Heart left ventricle (tissue), 16 donors: ENCODE measurements around the gene RMND5B. TPM values are rescaled to one million over a fixed set of nuclear protein-coding genes. Genes with fewer than 3 reads are reported as not detected.

Experiments used
- ATAC-seq, 4 donors: fragments of 200-7000 bp; cut with Tn5 transposase; one replicate each; pipeline ENCODE4 v1.9.1; 2020 to 2022; ENCODE audit warnings: moderate library complexity in 4 of 4, mild to moderate bottlenecking in 3 of 4, moderate number of reproducible peaks in 1 of 4
- DNase-seq, 5 donors: peaks; one replicate each; pipeline ENCODE4 v3.0.0-alpha.2; 2020
- H3K27ac ChIP-seq, 12 donors: fragments of 200-600 bp; sonication (generic) in 4 of 12; one replicate each; pipeline versions ENCODE4 v1.5.0 to v1.8.0; 2016 to 2022; ENCODE audit warnings: mild to moderate bottlenecking in 2 of 12
- H3K27me3 ChIP-seq, 9 donors: fragments of 200-600 bp; sonication (generic) in 2 of 9; one replicate each; pipeline versions ENCODE4 v1.5.1 to v1.8.0; 2016 to 2022; ENCODE audit warnings: mild to moderate bottlenecking in 3 of 9
- H3K36me3 ChIP-seq, 9 donors: fragments of 200-600 bp; sonication (generic) in 2 of 9; one replicate each; pipeline versions ENCODE4 v1.5.0 to v1.8.0; 2018 to 2022; ENCODE audit warnings: mild to moderate bottlenecking in 2 of 9
- H3K4me1 ChIP-seq, 12 donors: fragments of 200-600 bp; sonication (generic) in 4 of 12; one replicate each; pipeline versions ENCODE4 v1.5.0 to v1.8.0; 2016 to 2022; ENCODE audit warnings: mild to moderate bottlenecking in 3 of 12
- H3K4me3 ChIP-seq, 12 donors: fragments of 200-600 bp; sonication (generic) in 4 of 12; one replicate each; pipeline versions ENCODE4 v1.5.0 to v1.8.0; 2017 to 2022; ENCODE audit warnings: mild to moderate bottlenecking in 9 of 12, moderate library complexity in 4 of 12
- H3K9me3 ChIP-seq, 12 donors: fragments of 200-600 bp; sonication (generic) in 4 of 12; one replicate each; pipeline versions ENCODE4 v1.5.0 to v1.8.0; 2016 to 2022; ENCODE audit warnings: mild to moderate bottlenecking in 1 of 12
- POLR2A ChIP-seq, 2 donors: fragments of 450-650 bp; IDR thresholded peaks; one replicate each; pipeline ENCODE4 v1.6.1; 2017; ENCODE audit warnings: antibody characterized with exemption in 2 of 2, mild to moderate bottlenecking in 2 of 2, moderate library complexity in 2 of 2
- WGBS, 4 donors: extraction: QIAGEN DNeasy Blood & Tissue Kit in 2 of 4; methylation state at CpG; one replicate each; pipeline versions ENCODE4 v1.1.5 to v1.1.7; 2013 to 2018; 5-methylcytosine and 5-hydroxymethylcytosine counted together
- intact Hi-C, 10 donors: fragments of 100-400 bp; cut with DNase I; formaldehyde crosslinking; loops; one replicate each; pipeline versions ENCODE4 v1.11.1 to v1.14.2; 2022
- polyA plus RNA-seq, 2 donors: library from polyadenylated mRNA; stranded (reverse); fragments of 200-250 nt; gene quantifications; one replicate each; pipeline ENCODE4 v1.2.3, GENCODE V29; 2013
- total RNA-seq, 9 donors: library from RNA; depleted of rRNA in 2 of 9; stranded (reverse); fragments of >200 nt in 2 of 9; fragmentation: NEBNext Ultra II Directional in 3 of 9; extraction: Animal tissue kit (Norgen Biotek cat#: 25700) in 3 of 9; gene quantifications; one replicate each; pipeline versions ENCODE4 v1.1.0 to v1.2.4, GENCODE V29; 2016 to 2023
- TF ChIP-seq, protein P1 (sequence below), 12 donors: fragments of 200-600 bp; sonication (generic) in 4 of 12; IDR thresholded peaks; one replicate each; pipeline versions ENCODE4 v1.5.0 to v1.8.0; 2018 to 2022; ENCODE audit warnings: antibody characterized with exemption in 12 of 12, mild to moderate bottlenecking in 5 of 12
- donor health status: ischemic (EF 13 %, LVEDD 7.1; RV severe dilation, severe dysfunction).
- donor health status: healthy with polysubstance abuse.
- donor health status: DM: no; HTN: yes; CAD: no.
- donor health status: DM: no; HTN: no; CAD: no.
- donor health status: ischemic (EF 25% LVEDD 6.9; RV normal size, moderate dysfunction).
- donor health status: ischemic (EF 25% LVEDD 5.7; RV mildly dilated, moderate dysfunction).
- donor health status: healthy.
- donor health status: DM: yes; HTN: yes; CAD: no.
- donor health status: ischemic (EF 35%, LVEDD 5.7; RV mildly dilated, moderate dysfunction).
- donor health status: nonischemic (EF 11% LVEDD 7.7; RV severe dilation, severe dysfunction).
- donor health status: DM: yes; HTN: yes; CAD: no.
- donor health status: PGD.
- donor health status: ischemic (EF 29% LVEDD 5.4; RV normal size, mild dysfunction).
- donor health status: nonischemic (EF 23%, LVEDD 6.1; RV moderate dilation, normal function).

Gene RMND5B
- total and polyA plus RNA-seq, 11 donors, result 26.4 to 42.2 (median 32.7) TPM

DNA sequence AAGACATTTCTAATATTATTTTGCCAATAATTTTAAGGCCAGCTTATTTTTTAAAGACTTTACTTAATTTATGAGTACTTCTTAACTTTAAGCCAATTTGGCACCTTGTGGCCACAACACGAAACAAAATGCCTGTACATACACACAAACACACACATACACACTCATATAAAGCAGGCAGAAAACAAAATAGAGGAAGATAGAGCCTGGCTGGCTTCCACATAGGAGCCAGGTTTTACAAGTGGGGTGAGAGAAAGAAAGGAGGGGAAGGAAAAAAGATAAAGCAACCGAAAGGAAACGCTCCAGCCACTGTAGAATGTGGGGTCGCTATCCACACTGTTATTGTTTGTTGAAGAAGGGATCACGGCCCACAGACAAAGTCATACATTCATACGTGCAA is 46.0 kb downstream of the RMND5B start:
- Histone ChIP-seq H3K4me1 (no peaks in the 10 kb centered on the region), H3K9me3 (peaks cover 0 to 6% (median 0%) of the 10 kb centered on the region in 12 donors), H3K36me3 (no peaks in the 10 kb centered on the region), H3K27me3 (peaks cover 0 to 7% (median 3%) of the 10 kb centered on the region in 9 donors), H3K4me3 (no peak overlapping the region), H3K27ac (no peak overlapping the region)
- ATAC-seq, result no peak
- 59 to 72% (median 70%) methylated on average over 6 of the region's 6 CpGs for WGBS, 4 donors
- TF ChIP-seq POLR2A (IDR thresholded peaks at IDR 0.05), result no peak
- TF ChIP-seq, protein P1, sequence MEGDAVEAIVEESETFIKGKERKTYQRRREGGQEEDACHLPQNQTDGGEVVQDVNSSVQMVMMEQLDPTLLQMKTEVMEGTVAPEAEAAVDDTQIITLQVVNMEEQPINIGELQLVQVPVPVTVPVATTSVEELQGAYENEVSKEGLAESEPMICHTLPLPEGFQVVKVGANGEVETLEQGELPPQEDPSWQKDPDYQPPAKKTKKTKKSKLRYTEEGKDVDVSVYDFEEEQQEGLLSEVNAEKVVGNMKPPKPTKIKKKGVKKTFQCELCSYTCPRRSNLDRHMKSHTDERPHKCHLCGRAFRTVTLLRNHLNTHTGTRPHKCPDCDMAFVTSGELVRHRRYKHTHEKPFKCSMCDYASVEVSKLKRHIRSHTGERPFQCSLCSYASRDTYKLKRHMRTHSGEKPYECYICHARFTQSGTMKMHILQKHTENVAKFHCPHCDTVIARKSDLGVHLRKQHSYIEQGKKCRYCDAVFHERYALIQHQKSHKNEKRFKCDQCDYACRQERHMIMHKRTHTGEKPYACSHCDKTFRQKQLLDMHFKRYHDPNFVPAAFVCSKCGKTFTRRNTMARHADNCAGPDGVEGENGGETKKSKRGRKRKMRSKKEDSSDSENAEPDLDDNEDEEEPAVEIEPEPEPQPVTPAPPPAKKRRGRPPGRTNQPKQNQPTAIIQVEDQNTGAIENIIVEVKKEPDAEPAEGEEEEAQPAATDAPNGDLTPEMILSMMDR (IDR thresholded peaks at IDR 0.05), result no peak
- intact Hi-C loops, result no loop called here
- no peak for DNase-seq

DNA sequence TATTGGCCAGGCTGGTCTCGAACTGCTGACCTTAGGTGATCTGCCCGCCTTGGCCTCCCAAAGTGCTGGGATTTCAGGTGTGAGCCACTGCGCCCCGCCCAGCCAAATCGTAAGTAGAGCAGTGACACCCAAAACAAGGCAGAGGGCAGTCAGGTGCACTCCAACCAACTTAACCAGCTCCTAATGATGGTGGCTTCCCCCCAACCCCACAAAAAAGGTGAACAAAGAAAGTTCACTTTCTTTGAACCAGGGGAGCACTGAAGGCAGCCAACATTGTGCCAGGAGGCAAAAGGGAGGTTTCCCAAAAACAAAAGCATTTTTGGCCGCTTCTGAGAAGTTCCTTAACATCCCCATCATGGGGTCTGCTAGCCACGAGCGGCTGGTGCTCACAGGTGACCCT is 46.8 kb downstream of the RMND5B start:
- ATAC-seq (no peak), DNase-seq (no peak)
- 74 to 87% (median 85%) methylated on average over 8 of the region's 8 CpGs for WGBS, 4 donors
- H3K9me3 ChIP-seq, result peaks cover 0 to 6% (median 0%) of the 10 kb centered on the region in 12 donors
- H3K4me1 ChIP-seq, result no peaks in the 10 kb centered on the region
- TF ChIP-seq POLR2A (IDR thresholded peaks at IDR 0.05), result no peak
- TF ChIP-seq, protein P1 (IDR thresholded peaks at IDR 0.05), result no peak
- no peak overlapping the region for H3K27ac ChIP-seq
- peaks cover 0 to 7% (median 3%) of the 10 kb centered on the region in 9 donors for H3K27me3 ChIP-seq
- no peaks in the 10 kb centered on the region for H3K36me3 ChIP-seq
- intact Hi-C loops, result no loop called here
- H3K4me3 ChIP-seq, result no peak overlapping the region

DNA sequence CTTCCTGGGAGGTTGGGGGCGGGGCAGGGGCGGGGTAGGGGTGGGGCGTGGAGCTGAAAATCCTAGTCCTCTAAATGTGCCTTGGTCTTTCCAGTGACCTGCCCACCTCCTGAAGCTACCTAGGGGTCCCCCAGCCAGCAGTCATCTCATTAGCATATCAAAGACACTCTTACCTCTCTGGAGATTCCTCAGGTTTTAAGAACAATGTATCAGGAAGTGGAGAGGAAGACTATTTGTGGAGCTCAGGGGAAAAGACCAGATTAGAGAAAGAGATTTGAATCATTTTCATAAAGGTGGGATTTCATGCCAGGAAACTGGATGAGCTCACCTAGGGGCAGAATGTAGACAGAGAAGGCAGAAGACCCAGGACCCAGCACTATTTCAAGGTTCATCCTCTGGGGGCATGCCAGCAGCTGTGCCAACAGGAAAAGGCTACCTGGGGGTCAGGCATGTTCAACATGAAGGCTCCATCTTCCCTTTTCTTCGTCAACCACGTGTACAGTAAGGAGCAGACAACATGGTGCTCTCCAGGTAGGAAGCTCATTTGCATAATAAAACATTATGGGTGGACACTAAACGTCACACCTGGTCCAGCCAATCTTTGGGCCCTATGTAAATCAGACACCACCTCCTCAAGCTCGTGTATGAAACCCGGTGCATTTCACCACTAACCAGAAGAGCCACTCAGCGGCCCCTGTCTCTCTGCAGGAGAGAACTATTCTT is 49.5 kb downstream of the RMND5B start:
- Histone ChIP-seq H3K9me3 (peaks cover 0 to 6% (median 0%) of the 10 kb centered on the region in 12 donors), H3K27me3 (peaks cover 0 to 7% (median 3%) of the 10 kb centered on the region in 9 donors), H3K4me3 (no peak overlapping the region), H3K4me1 (no peaks in the 10 kb centered on the region), H3K27ac (no peak overlapping the region), H3K36me3 (no peaks in the 10 kb centered on the region)
- no peak for DNase-seq
- WGBS, 4 donors, result 21 to 31% (median 29%) methylated on average over 9 of the region's 9 CpGs
- no peak for ATAC-seq
- intact Hi-C loops, result no loop called here
- no peak for TF ChIP-seq POLR2A (IDR thresholded peaks at IDR 0.05)
- TF ChIP-seq, protein P1 (IDR thresholded peaks at IDR 0.05), result no peak

DNA sequence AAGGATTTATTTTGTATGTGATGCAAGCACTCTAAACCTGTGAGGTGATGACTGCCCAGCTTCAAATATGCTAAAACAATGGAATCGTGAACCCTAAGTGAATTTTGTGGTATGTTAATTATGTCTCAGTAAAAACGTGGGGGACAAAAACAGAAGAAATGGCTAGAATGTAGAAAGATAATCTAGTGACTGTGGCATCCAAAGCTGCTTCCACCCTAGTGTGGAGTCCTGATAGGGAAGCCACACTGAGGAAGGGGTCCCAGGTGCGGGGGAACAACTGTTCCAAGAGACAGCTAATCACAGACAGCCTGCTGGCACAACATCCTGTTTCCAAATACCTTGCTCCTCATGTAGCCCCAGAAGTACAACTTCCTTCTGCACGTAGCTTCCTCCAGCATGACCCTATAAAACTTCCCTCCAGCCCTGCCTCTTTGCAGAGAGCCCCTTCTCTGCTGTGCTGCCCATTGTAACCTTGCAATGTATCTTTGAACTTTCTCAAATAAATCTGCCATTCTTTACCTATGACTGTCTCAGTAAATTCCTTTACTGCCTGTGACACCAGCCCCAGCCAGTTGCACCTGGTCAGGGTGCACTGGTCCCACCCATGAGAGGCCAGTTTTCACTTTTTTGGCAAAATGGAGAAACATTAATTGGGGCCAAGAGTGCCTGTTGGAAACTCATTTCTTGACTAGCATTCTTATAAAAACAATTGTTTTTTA is 51.5 kb downstream of the RMND5B start:
- intact Hi-C loops, result no loop called here
- peaks cover 0 to 6% (median 0%) of the 10 kb centered on the region in 12 donors for H3K9me3 ChIP-seq
- no peaks in the 10 kb centered on the region for H3K4me1 ChIP-seq
- 35 to 49% (median 41%) methylated on average over 4 of the region's 4 CpGs for WGBS, 4 donors
- peaks cover 0 to 7% (median 3%) of the 10 kb centered on the region in 9 donors for H3K27me3 ChIP-seq
- H3K36me3 ChIP-seq, result no peaks in the 10 kb centered on the region
- no peak overlapping the region for H3K4me3 ChIP-seq
- no peak for TF ChIP-seq POLR2A (IDR thresholded peaks at IDR 0.05)
- TF ChIP-seq, protein P1 (IDR thresholded peaks at IDR 0.05), result no peak
- H3K27ac ChIP-seq, result no peak overlapping the region
- ATAC-seq, result no peak
- DNase-seq, result no peak
